ENCODE measurements around the gene BCAS3.
"Not testable (repeated sequence)": the region's sequence is repeated elsewhere in the genome, so short reads cannot be mapped to it uniquely, and the experiment has no call there.

BCAS3 gene

GRCh38 chr17:60941028-60941427 is 263.4 kb downstream of the BCAS3 start:
- DNase-seq (ENCODE audit: low read depth): peak; percentile 71

- no peak for DNase-seq (ENCODE audit: low read depth)
These were observed 263.9 kb downstream of the BCAS3 start for GRCh38 chr17:60941571-60941970.

GRCh38 chr17:60944751-60945150 is 267.1 kb downstream of the BCAS3 start:
- DNase-seq (ENCODE audit: low read depth): no peak

- peak; percentile 23 for DNase-seq (ENCODE audit: low read depth)
These were observed 269.4 kb downstream of the BCAS3 start for GRCh38 chr17:60947100-60947499.

GRCh38 chr17:60947543-60947942 is 269.9 kb downstream of the BCAS3 start:
- no peak for DNase-seq (ENCODE audit: low read depth)

GRCh38 chr17:60952747-60953146 is 275.1 kb downstream of the BCAS3 start:
- DNase-seq (ENCODE audit: low read depth): no peak

GRCh38 chr17:60959011-60959410 is 281.4 kb downstream of the BCAS3 start:
- no peak for DNase-seq (ENCODE audit: low read depth)

GRCh38 chr17:60959696-60960095 is 282.0 kb downstream of the BCAS3 start:
- no peak for DNase-seq (ENCODE audit: low read depth)

- no peak for DNase-seq (ENCODE audit: low read depth)
These were observed 282.9 kb downstream of the BCAS3 start for GRCh38 chr17:60960398-60961065.

- no peak for DNase-seq (ENCODE audit: low read depth)
These were observed 286.5 kb downstream of the BCAS3 start for GRCh38 chr17:60964160-60964559.

GRCh38 chr17:60968266-60968665 is 290.6 kb downstream of the BCAS3 start:
- no peak for DNase-seq (ENCODE audit: low read depth)

- no peak for DNase-seq (ENCODE audit: low read depth)
These were observed 291.9 kb downstream of the BCAS3 start for GRCh38 chr17:60969500-60970037.

- no peak for DNase-seq (ENCODE audit: low read depth)
These were observed 293.1 kb downstream of the BCAS3 start for GRCh38 chr17:60970741-60971140.

- peak; percentile 7 for DNase-seq (ENCODE audit: low read depth)
These were observed 294.1 kb downstream of the BCAS3 start for GRCh38 chr17:60971515-60972369.

- not testable (repeated sequence) for DNase-seq (ENCODE audit: low read depth)
These were observed 299.2 kb downstream of the BCAS3 start for GRCh38 chr17:60976861-60977260.

- no peak for DNase-seq (ENCODE audit: low read depth)
These were observed 311.7 kb downstream of the BCAS3 start for GRCh38 chr17:60989379-60989778.

GRCh38 chr17:60989846-60990245 is 312.2 kb downstream of the BCAS3 start:
- DNase-seq (ENCODE audit: low read depth): no peak

GRCh38 chr17:60993497-60993896 is 315.8 kb downstream of the BCAS3 start:
- DNase-seq (ENCODE audit: low read depth): no peak

- DNase-seq (ENCODE audit: low read depth): no peak
These were observed 318.0 kb downstream of the BCAS3 start for GRCh38 chr17:60995680-60996079.

- peak; percentile 15 for DNase-seq (ENCODE audit: low read depth)
These were observed 323.3 kb downstream of the BCAS3 start for GRCh38 chr17:61000911-61001310.

- peak; percentile 27 for DNase-seq (ENCODE audit: low read depth)
These were observed 324.7 kb downstream of the BCAS3 start for GRCh38 chr17:61002316-61002736.

- no peak for DNase-seq (ENCODE audit: low read depth)
These were observed 327.7 kb downstream of the BCAS3 start for GRCh38 chr17:61005358-61005757.

- DNase-seq (ENCODE audit: low read depth): not testable (repeated sequence)
These were observed 328.3 kb downstream of the BCAS3 start for GRCh38 chr17:61005958-61006357.
